HG02610 (cell line): ENCODE measurements around the gene GRIP2.
"Not testable (repeated sequence)": the region's sequence is repeated elsewhere in the genome, so short reads cannot be mapped to it uniquely, and the experiment has no call there.

Experiments used
- ATAC-seq: cut with Tn5 transposase; IDR thresholded peaks from one replicate; pipeline ENCODE4 v1.9.1; 2021; ENCODE audit warnings: mild to moderate bottlenecking, moderate library complexity; ENCODE audit not compliant: unreplicated experiment

GRIP2 gene

DNA sequence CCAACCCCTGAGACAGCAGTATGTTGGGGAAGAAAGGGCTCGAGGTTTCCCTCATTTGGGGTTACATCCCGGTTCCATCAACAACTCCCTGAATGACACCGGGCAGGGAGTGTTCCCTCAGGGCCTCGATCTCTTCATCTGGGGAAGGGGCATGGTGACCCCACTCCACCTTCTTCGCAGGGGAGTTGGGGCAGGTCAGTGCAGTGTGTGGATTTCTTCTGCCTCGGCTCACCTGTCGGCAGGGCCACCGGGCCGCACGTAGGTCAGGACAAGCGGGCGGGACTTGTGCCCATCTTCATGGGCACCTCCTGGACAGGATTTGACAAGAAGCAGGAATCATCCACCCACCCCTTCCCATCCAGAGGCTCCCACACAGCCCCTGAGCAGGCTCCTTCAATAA lies 17.4 kb downstream of the GRIP2 start:
- no peak for ATAC-seq

DNA sequence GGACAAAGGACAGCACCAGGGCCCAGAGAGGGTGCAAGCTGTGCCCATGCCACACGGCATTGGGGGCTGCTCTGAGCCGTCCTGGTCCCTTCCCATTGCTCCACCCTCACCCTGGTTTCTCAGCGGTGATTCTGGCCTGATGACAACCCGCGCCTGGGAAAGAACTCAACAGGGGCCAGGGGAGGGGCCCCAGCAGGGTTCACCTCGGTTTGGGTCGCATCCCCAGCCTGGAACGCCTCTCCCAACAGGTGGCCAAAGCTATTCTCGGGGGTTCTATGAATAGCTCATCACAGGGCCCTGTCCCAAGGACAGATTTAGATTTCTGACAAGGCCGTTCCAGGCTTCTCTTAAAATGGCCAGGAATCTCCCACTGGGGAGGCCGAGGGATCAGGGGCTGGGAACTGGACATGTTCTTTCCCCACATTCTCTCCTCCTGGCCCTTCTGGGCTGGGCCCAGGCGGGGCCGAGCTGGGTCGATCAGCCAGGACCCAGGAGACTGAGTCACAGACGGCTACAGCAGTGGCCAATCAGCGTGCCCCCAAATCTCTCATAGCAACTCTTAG lies 17.9 kb downstream of the GRIP2 start:
- no peak for ATAC-seq

DNA sequence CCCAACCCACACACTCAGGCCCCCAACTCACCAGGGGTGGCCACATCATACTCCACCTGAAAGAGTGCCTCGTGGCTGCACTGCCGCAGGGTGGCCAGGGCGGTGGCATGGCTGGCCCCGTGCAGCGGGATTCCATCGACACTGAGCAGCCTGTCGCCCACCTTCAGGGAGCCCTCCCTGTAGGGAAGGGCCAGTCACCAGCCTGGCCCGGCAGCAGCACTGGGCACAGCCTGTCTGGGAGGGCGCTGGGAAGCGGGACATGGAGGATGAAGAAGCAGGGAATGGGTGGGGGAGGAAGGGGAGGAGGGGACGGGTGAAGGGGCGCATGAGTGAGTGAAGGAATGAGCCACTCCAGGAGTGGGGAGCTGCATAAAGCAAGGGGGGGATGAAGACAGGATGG lies 18.5 kb downstream of the GRIP2 start:
- ATAC-seq = no peak

DNA sequence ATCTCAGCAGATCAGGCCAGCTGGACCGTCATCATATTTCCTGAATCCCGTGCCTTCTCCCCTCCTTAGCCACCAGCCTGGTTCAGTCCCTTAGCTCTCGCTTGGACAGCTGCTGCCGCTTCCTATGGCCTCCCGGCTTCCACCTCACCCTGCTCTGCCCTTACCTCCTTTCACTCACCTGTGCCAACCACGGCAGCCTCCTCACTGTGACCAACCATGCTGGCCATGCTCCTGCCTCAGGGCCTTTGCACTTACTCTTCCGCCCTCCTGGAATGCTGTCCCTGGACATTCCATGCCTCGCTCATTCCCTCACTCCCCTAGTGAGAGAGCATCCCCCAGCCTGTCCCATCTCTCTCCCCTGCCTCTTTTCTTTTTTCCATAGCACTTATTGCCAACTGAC lies 19.2 kb downstream of the GRIP2 start:
- no peak for ATAC-seq

DNA sequence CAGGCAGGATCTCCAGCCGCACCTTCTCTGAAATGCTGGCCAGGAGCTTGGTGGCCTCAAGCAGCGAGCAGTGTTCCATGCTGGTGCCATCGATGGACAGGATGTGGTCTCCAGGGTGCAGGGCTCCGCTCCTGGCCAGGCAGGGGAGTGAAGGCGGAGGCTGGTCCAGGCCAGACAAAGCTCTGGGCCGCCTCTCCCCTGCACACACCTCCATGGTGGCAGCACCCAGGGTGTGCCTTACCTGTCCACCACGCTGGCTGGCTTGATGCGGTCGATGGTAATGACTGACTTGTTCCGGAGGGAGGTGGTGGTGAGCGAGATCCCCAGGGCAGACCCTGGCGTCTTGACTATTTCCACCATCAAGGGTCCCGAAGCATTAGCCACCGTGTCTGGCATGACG lies 20.0 kb downstream of the GRIP2 start:
- ATAC-seq = no peak

DNA sequence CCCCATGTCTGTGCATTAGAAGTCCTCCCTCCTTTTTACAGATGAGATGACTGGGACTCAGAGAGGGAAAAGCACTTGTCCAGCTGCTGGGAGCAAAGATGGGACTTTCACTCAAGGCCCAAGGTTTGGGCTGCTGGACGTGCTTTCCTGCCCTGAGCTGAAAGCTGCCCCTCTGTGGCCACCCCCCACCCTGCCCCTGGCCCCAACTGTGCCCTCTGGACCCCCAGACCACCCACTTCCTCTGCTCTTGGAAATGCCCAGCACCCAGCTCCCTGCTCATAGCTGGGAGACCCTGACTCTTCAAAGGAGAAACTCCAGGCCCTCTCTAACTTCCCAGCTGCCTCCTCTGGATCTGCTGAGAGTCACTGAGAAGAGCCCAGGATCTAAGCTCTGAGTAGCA lies 20.7 kb downstream of the GRIP2 start:
- no peak for ATAC-seq

DNA sequence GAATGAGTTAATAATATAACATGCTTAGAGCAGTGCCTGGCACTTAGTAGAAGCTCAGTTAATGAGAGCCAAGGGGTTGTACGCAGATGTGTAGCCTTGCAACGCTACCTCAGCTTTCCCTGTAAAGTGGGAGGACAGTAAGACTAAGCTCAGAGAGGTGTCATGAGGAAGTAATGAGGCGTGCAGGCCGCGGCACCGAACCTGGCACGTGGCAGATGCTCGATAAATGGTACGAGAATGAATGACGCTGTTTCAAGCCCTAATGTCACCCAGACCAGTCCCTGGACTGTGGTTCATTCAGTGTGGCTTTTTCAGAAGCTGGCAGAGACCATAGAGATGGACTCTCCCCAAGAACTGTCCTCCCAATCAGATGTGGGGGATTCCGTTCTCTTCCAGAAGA lies 21.2 kb downstream of the GRIP2 start:
- no peak for ATAC-seq

DNA sequence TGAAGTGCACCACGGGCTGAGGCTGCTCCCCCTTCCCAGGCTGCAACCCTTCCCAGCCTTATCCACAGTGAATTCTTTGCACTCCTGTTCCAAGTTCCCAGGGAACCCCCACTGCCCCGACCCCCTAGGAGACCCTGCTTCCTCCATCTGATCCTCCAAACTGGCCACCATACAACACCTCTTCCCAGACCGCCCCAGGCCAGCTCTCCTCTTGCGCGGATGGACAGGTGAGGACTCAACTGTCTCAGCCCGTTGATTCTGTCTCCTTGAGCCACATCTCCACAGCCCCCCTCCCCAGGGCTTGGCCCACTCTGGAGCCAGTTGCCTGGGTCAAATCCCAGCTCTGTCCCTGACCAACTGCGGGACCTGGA lies 21.7 kb downstream of the GRIP2 start:
- ATAC-seq = no peak

DNA sequence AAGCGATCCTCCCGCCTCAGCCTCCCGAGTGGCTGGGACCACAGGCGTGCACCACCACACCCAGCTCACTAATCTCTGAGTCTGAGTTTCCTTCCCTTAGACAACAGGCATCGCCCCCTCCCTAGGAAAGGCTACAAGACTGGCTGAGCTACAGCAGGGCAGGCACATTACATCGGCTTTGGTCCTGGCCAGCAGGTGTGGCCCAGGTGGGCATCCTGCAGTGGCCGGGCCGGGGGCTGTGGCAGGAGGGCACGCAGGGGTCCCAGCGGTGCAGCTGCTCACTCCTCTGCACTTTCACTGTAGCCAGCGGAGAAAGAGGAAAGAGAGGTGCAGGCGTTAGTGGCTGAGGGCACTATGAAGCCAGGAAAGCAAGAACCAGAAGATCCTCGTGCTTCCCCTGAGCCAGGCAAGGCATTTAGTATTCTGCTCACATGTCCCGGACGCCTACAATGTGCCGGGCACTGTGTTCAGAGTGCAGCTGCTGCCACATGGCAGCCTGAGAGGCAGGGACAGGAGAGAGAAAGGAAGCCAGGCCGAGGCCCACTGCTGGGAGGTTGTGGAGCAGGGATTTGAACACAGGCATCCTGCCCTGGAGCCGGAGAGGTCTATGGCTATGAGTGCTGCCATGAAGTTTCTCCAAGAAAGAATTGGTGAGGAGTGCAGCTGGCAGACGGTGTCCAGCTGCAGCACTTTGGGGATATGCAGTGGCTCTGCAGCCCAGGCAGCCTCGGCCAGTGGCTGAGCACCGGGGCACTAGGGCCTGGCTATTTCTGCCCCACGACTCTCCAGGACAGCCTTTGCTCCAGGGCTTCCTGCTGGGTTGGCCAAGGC lies 22.3 kb downstream of the GRIP2 start:
- ATAC-seq = no peak

DNA sequence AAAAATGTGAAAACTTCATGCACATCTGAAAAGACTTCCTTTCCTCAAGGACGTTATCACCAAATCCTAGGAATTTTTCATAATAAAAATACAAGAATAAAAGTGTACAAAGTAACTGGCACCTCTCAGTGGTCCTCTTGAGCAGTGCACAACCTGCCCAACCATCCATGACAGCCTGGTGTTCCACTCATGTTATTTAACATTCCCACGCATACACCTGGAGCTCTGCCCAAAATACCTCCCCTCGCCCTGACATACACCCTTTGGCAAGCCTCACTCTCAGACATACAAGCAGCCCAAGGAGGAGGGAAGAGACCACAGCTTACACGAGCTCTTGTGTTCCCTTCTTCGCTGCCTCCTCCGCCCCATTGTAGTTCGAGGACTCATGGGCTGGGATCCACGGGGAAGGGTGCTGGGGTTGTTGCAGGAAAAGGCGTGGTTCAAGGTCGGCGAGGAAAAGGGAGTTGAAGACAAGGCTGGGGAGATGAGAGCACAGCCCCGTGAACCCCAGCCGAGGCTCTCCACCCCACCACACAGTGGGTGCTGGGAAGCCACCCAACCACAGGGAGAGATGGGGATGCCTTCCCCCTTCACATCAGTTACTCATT lies 23.3 kb downstream of the GRIP2 start:
- ATAC-seq = no peak

DNA sequence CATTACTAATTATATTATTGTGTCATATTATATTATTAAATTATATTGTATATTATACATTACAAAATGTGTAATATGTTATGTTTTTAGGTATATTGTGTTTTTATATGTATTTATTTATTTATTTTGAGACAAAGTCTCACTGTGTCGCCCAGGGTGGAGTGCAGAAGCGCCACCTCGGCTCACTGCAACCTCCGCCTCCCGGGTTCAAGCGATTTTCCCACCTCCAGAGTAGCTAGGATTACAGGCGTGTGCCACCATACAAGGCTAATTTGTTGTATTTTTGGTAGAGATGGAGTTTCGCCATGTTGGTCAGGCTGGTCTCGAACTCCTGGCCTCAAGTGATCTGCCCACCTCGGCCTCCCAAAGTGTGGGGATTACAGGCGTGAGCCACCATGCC lies 24.6 kb downstream of the GRIP2 start:
- not testable (repeated sequence) for ATAC-seq

DNA sequence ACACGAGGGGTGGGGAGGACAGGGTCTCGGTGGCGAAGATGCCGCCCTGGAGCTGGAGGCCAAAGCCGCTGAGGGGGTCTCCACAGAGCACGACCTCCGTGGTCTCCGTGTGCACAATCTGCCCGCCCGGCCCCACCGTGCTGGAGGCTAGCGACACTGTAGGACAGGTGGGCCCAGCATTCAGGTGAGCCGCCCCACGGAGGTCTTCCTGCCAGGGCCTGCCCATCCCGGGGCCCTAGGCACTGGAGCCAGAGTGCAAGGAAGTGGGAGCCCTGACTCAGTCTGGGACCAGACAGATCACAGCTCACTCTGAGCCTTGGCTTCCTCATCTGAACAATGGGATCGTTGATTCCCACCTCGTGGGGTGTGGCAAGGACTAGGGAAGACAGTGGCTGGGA lies 25.8 kb downstream of the GRIP2 start:
- no peak for ATAC-seq

DNA sequence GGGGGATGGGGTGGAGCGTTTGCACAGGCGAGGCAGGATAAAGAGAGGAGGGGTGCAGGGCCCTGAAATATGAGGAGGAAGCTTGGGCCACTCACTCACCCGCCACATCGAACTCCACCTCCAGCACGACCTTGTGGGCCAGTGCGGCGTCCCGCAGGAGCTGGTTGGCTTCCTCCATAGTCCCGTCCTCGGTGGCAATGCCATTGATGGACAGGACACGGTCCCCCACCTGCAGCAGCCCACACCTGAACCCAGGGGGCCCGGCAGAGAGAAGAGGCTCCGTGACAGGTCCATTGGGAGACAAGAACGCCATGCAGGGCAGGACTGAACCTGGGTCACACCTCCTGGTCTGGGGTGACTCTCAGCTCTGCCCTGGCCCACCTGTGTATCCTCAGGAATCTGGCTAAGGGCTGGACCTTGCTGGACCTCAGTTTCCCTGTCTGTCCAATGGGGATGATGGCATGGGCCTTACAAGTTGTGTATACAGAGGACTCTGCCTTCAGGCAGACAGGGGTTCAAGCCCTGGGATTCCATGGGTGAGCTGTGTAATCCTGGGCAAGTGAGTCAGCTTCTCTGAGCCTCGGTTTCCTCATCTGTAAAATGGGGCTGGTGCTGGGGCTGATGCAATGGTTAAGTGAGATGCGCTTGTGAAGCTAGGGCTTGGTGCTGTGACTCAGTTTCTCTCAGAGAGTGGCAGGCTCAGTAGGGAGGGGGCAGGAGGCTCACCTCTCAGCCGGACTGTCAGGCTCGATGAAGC lies 26.4 kb downstream of the GRIP2 start:
- no peak for ATAC-seq

DNA sequence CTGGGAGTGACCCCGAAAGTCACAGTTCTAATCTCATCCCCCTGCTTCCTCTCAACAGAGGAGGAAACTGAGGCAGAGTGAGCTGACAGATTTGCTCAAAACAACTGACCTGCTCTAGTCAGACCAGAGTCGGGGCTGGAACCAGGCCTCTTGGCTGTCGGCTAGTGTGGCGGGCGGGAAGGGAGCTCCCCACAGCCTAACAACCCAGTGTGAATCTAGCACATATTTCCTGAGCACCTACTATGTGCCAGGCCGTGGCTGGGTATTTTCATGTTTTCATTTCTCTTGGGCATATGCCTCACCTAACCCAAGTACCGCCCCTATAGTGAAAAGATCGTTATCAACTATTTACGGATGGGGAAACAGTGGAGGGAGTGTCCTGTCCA lies 27.2 kb downstream of the GRIP2 start:
- no peak for ATAC-seq

DNA sequence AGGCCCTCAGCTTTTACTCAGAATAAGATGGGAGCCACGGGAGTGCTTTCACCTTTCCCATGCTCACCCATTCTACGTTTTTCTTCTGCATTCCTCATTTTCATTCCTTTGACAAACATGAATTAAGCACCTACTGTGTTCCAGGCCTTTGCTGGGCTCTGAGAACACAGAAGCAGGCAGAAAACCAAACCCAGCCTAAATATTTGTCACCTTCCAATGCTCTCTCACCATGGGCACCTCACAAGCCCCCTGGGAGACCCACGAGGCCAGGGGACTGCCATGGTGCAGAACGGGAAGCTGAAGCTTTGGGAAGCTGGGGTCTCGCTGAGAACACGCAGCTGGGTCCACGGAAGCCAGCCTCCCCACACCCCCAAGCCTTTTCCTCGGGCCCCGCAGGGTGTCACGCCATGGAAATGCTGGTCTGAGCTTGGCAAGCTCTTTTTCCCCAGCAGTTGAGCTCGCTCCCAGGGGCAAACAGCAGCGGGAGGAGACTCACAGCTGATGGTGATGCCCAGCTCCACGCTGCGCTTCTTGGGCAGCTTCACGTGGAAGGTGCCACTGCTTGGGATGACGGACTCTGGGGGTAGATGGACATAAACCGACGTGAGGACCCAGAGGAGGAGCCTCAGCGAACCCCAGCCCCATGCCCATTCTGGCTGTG lies 27.7 kb downstream of the GRIP2 start:
- no peak for ATAC-seq

DNA sequence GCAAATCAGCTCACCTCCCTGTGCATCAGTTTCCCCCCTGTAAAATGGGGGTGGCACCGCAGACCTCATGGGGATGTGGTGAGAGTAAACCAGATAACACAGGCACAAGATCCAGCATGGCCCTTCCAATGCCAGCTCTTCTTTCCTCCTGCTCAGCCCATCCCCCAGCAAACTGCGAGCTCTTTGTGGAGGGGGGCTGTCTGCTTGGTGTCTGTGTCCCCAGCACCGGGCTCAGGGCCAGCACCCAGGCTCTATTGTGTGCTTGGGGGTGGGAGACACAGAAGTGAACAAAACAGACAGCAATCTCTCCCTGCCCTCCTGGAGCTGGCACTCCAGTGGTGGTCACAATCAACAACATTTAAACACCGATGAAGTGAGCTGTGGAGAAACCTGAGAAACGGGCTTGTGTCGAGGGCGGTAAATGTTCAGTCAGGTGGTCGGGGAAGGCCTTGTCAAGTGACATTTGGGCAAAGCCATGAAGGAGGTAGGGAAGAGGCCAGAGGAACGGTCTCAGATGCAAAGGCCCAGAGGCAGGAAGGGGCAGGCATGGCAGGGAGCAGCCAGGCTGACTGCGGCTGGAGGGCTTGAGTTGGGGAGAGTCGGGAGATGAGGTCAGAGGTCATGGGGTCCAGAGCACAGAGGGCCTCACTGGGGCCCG lies 28.4 kb downstream of the GRIP2 start:
- ATAC-seq = no peak

DNA sequence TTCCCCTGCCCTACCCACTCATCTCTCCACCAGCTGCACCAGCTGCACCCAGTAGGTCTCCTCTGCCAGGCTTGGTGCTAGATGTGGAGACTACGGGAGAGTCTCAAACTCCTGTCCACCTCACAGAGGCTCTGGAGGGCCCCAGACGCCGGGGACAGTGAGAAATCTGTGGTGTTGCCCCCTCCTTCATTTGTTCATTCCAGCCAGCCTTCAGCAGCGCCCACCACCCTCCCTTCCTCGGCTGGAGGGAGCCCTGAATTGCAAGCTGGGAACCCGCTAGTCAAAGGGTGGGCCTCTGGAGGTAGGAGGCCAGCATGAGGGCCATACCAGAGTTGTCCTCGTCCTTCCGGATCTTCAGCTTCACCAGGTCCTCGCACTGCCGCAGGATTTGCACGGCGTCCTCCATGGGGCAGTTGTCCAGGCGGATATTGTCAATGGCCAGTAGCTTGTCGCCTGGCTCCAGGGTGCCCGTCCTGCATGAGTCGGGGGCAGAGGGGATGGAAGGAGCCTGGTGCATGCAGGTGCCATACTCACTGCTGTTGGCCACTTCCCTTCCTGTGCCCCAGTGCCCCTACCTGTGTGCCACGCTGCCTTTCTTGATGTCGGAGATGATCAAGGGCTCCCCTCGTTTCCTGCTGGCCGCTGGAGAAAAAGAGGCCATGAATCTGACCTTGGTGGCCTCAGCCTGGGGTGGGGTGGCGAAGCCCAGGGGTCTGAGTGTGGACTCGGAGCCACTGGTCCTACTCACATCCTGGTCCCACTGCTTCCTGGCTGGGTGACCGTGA lies 29.1 kb downstream of the GRIP2 start:
- no peak for ATAC-seq

DNA sequence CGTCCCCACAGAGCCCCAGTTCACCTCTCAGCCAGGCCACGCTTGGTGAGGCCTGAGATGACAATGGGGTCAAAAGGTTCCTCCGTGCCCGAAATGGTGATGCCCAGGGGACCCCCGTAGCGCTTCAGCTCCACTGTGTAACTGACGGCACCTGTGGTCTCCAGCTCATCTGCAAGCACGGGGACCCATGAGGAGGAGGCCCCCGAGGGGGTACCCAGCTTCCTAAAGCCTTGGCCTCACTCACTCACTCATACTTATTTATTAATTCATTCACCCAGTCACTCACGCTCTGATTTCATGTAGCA lies 30.4 kb downstream of the GRIP2 start:
- ATAC-seq = no peak

DNA sequence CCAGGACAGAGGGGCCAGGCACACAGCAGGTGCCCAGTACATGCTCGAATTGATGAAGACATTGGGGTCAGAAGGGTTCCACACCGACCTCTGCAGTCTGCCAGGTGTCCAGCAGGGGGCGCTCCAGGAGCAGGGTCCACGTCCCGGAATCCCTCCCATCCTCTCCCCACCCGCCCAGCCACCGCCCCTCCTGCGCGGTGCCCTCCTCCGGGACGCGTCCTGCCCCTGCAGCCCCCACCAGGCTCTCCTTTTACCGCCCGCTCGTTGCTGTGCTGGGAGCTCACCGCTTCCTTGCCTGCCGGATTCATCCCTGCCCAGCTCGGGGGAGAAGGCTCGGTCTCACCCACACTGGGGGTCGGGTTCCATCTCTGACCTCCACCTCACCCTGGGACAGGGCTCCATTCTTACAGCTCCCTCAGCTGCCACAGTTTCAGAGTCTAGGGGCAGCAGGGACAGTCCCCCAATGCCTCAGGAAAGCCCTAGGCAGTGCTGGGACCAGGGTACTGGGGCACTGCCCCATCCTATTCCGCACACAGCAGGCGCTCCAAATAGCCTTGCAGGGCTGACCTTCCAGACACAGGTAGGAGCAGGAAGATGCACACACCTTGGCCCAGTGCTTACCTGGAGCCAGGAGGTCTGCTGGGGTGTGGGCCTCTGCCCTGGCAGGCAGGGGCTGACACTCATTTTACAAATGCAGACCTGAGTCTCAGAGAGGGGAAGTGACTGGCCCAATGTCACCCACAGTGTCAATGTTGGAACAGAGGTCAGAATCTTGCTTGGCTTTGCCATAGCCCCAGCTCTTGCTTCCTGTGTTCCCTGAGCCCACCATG lies 31.0 kb downstream of the GRIP2 start:
- no peak for ATAC-seq
